DOHH2 (cell line): ENCODE measurements around the gene NTNG1.

Experiments
- CTCF ChIP-seq: fragments of 200-600 bp; sonication (generic); IDR thresholded peaks from one replicate; pipeline ENCODE4 v1.5.1; 2014; ENCODE audit warnings: antibody characterized with exemption, mild to moderate bottlenecking, low read depth, low read length; ENCODE audit not compliant: poor library complexity, severe bottlenecking
- EZH2phosphoT487 ChIP-seq: fragments of 200-600 bp; sonication (generic); IDR thresholded peaks from 2 replicates; pipeline ENCODE4 v1.6.1; 2017; ENCODE audit warnings: borderline replicate concordance, mild to moderate bottlenecking, antibody characterized with exemption, low read length, moderate library complexity, mixed read lengths

GRCh38 chr1:107153014-107153413, 12.2 kb downstream of the NTNG1 start:
- TF ChIP-seq CTCF (peak; percentile 22), EZH2phosphoT487 (no peak)
